GM13976 (cell line): ENCODE measurements around the gene RPLP2.

Source experiments
- DNase-seq: peaks from one replicate; pipeline ENCODE4 v3.0.0; 2012; ENCODE audit warnings: low spot score
- CTCF ChIP-seq: IDR thresholded peaks from 2 replicates; pipeline ENCODE4 v1.5.1; 2012; ENCODE audit warnings: borderline replicate concordance, mild to moderate bottlenecking; ENCODE audit not compliant: insufficient read depth; ENCODE audit errors: extremely low read depth, missing control alignments, control extremely low read depth
- in situ Hi-C: fragments of 300-500 bp; cut with MboI; formaldehyde crosslinking; loops from one replicate; pipeline ENCODE4 v1.12.0; 2022; ENCODE audit warnings: low sequenced_read_pairs, mixed read lengths, inconsistent platforms; ENCODE audit not compliant: unreplicated experiment

The RPLP2 gene

GRCh38 chr11:778976-779954, 30.5 kb upstream of the RPLP2 start:
- TF ChIP-seq CTCF: no peak
- DNase-seq: no peak
- in situ Hi-C loops: no loop called here

- in situ Hi-C loops: no loop called here
- TF ChIP-seq CTCF: no peak
Observed at GRCh38 chr11:779955-780532, 29.7 kb upstream of the RPLP2 start.

DNA sequence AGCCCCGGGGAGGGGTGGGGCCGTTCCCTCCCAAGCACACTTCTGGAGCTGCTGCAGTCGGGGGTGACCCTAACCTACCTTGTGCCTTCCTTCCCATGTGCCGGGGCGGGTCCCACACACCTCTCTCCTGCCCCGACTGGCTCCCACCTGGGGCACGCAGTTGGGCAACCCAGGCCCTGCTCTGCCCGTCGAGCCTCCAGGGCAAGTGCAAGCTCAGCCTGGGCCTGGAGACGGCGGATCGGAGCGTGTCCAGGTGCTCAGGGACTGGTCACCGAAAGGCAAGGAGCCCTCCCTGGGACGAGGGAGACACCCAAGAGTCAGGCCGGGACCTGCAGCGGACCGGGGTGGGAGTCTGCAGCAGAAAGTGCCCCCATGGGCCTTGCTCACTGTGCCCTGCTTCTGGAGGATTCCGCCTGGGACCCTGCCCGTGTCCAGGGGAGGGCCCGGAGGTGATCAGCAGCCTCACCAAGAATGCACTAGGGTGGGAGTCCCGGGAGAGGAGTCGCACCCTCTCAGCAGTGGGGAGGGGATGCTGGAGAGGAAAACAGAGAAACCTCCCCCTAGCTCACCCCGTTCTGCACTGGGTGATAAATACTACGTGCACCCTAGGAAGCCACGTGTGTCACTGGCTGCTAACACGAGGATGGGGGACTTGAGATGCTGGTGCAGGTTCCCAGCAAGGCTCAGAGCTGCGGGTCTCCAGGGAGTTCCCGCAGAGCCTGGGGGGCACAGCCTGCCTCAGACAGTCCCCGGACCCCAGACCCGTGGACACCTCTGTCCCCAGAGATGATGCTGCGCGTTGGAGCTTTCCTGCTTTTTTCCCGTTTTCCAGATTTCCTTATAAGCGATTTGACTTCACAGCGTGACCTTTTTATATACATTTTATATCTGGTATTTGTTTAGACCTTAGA, 27.2 kb upstream of the RPLP2 start:
- no peak for DNase-seq
- no peak for TF ChIP-seq CTCF
- in situ Hi-C loops: no loop called here

More at GRCh38 chr11:779955-780532, 29.7 kb upstream of the RPLP2 start:
- no peak for DNase-seq

DNA sequence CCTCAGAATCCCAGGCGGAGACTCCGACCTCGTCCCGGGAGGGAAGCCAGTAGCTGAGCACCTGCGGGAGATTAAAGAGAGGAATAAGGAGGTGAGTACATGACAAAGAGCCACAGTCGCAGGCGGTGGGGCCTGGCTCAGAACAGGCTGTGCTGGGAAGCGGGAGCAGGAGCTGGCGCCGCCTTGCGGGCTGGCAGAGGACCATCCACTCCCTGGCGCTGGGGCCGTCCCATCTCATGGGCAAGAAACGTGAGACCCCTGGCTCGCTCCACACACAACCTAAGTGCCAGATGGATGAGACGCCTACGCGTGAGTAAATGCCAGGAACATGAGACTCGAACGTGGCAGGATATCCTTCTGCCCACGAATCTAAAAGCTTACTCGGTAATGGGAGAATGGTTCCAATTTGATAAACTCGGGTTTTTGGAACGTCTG, 26.2 kb upstream of the RPLP2 start:
- in situ Hi-C loops: no loop called here
- TF ChIP-seq CTCF: no peak
- DNase-seq: no peak

DNA sequence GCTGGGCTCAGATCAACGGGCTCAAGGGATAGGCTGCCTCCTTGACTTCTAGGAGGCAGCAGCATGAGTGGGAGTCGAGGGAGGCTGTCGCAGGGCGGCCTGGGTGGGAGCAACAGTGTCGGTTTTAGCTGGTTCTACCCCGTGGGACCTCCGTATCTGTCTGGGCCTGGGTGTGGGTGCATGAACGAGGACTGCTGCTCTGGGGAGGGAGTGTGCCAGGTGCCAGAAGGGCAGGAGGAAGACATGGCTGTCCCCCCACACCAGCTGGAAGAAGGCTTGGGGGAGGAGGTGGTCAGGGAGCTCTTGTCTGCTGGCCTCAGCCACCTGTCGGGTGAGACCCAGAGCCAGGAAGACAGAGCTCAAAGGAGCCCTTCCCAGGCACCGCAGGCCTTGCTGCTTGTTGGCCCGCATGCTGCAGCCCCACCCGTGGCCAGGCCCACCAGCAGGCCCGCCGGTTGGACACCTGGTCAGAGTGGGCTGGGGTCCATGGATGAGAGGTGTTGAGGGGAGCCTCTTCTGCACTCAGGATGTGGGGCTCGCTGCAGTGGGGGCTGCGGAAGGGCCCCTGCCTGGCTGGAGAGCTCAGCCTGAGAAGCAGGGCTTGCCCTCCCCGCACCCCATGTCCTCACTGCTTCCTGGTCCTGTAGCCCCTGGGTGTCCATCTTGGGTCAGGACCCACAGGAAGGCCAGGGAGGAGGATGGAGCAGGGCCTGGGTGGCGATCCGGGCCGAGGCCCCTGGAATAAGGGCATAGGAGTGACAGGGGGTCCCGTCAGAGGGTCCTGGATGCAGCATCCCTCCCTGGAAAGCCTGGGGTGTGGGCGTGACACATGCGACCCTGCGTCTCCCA, 23.3 kb upstream of the RPLP2 start:
- no peak for DNase-seq
- in situ Hi-C loops: no loop called here

More for the DNA sequence above, 23.3 kb upstream of the RPLP2 start:
- TF ChIP-seq CTCF: no peak
